ENCODE data around the gene LBX1.
"Not testable (repeated sequence)": the region's sequence is repeated elsewhere in the genome, so short reads cannot be mapped to it uniquely, and the experiment has no call there.

LBX1 gene

DNA sequence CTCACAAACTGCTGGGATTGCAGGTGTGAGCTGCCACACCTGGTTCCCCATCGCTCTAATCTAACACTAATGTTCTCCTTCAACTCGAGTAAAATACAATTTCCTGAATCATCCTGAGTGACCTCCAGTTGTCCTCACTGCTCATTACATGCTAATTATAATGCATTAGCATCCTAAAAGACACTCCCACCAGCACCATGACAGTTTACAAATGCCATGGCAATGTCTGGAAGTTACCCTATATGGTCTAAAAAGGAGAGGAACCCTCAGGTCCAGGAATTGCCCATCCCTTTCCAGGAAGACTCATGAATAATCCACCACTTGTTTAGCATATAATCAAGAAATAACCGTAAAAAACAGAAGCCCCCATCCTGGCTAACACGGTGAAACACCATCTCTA lies 26.6 kb downstream of the LBX1 start:
- not testable (repeated sequence) for DNase-seq

DNA sequence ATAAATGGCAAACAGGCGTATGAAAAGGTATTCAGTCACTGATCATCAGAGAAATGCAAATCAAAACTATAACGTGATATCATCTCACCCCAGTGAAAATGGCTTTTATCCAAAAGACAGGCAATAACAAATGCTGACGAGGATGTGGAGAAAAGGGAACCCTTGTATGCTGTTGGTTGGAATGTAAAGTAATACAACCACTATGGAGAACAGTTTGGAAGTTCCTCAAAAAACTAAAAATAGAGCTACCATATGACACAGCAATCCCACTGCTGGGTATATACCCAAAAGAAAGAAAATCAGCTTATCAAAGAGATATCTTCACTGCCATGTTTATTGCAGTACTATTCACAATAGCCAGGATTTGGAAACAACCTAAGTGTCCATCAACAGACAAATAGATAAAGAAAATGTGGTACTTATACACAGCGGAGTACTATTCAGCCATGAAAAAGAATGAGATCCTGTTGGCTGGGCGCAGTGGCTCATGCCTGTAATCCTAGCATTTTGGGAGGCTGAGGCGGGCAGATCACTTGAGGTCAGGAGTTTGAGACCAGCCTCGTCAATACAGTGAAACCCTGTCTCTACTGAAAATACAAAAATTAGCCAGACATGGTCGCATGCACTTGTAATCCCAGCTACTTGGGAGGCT lies 30.8 kb downstream of the LBX1 start:
- DNase-seq = not testable (repeated sequence)

DNA sequence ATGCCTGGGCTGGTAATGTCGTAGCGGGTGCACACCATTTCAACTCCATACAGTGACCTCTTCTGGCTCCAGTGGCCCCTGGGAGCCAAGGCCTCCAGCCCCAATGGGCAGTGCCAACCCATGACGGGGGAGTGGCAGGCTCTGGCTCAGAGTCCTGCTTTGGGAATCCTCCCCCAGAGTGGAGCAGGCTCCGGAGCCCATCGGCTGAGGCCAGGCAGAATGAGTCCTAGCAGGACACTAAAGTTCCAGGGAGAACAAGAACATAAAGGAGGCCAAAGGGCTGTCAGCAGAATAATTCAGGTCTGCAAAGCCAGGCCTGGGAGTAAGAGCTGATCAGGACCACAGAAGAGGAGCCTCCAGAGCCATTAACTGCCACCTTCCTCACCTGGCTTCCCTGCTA lies 33.3 kb downstream of the LBX1 start:
- DNase-seq = no peak

DNA sequence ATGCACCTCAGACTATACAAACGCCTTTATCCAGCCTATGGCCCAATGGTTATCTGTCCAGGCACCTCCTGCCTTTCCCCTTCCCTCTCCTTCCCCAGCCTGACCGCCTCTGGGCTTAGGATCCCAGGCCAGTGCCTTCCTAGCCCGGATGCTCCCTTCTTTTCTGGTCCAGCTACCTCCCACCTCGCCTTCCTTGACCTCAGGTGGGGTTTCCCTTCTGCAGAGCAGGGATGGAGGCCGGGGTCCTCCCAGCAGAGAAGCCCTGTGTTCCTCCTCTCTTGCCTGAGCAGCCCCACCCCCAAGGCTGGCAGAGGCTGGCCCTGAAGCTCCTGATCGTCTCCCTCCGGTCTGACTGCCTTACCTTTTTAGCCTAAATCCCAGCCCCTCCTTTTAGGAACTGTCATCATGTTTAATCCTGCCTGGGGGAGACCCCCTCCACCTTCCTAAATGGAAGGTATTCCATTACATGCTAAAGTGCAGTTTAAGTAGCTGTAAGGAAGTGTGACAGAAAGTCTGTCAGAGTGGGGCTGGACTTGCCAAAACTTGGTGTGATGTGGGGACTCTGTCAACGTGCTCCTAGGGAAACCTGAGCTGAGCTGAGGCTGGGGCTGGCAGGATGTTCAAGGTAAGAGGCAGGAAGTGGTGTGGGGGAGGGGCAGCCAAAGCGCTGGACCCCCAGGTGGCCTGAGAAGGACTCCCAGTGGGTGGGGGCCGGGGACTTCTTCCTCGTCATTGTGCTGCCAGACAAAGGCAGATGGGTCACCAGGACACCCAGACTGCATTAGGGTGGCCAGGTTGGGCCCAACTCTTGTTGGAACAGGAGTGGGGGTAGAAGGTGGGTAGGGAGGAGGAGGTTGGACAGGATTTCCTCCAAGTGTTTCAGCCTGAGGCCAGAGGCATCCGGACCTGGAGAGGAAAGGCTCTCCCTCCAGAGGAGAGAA lies 39.5 kb downstream of the LBX1 start:
- no peak for DNase-seq

DNA sequence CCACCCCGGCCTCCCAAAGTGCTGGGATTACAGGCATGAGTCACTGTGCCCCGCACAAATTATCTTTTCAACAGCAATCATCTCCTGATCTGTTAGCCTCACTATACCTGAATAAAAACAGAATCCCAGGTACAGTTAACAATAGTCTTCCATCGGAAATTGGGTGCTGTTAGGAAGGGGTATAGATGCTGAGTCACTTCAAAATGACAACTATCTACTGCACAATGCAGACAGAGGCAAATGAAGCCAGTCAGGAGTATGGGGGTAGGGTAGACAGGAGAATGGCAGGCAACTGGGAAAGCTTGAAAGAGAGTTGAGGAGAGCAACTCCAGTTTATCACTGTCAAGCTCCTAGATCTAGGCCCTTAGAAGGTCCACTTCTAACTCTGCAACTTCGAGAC lies 40.3 kb downstream of the LBX1 start:
- DNase-seq = no peak

DNA sequence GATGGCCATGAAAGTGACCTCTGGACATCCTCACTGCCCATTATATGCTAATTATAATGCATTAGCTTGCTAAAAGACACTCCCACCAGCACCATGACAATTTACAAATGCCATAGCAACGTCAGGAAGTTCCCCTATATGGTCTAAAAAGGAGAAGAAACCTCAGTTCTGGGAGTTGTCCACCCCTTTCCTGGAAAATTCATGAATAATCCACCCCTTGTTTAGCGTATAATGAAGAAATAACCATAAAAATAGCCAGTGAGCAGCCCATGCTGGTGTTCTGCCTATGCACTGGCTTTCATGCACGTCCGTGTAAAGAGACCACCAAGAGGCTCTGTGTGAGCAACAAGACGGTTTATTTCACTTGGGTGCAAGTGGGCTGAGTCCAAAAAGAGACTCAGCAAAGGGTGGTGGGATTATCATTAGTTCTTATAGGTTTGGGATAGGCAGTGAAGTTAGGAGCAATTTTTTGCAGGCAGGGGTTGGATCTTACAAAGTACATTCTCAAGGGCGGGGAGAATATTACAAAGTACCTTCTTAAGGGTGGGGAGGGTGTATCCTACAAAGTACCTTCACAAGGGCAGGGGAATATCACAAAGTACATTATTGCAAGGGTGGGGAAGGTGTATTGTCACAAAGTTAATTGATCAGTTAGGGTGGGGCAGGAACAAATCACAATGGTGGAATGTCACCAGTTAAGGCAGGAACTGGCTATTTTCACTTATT lies 45.6 kb downstream of the LBX1 start:
- DNase-seq = no peak

DNA sequence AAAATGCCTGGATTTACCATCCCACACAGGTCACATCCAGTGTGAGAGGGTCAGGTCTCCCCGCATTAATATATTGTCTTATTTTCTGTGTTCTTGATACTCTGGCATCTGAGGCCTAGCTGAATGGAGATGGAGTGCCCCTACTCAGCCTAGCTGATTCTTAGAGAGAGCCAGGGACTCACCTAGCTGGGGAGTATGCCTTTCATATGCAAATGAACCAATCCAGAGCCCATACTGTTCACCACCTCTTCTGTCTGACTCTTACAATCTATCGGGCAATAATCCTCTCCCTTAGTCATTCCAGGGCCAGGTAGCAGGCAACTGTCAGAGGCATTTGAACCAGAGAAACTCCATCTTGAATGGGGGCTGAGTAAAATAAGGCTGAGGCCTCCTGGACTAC lies 46.3 kb downstream of the LBX1 start:
- no peak for DNase-seq
